Measurements from ENCODE around the gene FOXN4. TPM values are rescaled to one million over a fixed set of nuclear protein-coding genes. Genes with fewer than 3 reads are reported as not detected.

Gene FOXN4
- total and polyA plus RNA-seq, 4 donors: 0.04 to 0.26 (median 0.15) TPM

DNA sequence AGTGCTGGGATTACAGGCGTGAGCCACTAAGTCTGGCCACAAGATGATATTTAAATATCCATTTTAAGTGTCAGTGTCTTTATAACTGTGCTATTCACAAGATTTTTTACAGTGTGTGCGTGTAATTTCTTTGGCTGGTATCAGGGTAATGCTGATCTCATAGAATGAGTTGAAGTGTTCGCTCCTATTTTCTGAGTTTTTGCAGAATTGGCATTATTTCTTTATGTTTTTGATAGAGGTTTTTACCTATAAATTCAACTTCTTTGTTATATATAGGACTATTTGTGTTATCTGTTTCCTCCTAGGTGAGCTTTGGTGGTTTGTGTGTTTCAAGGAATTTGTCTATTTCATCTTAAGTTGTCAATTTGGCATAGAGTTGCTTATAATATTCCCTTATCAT lies 45.6 kb downstream of the FOXN4 start:
- H3K9ac ChIP-seq (ENCODE audit: insufficient read depth in 1 of 2, low read length in 2 of 2): no peak overlapping the region
- peaks cover 10 to 40% (median 18%) of the 10 kb centered on the region in 4 donors for H3K36me3 ChIP-seq (ENCODE audit: control insufficient read depth in 4 of 4, insufficient read depth in 4 of 4, low read length in 4 of 4)
- H3K9me3 ChIP-seq (ENCODE audit: control insufficient read depth in 4 of 4, insufficient read depth in 3 of 4, low read length in 3 of 4): no peaks in the 10 kb centered on the region
- no peak overlapping the region for H3K4me3 ChIP-seq
- no peaks in the 10 kb centered on the region for H3K27me3 ChIP-seq (ENCODE audit: control insufficient read depth in 3 of 3, insufficient read depth in 3 of 3, low read length in 2 of 3)
- TF ChIP-seq, protein P1, sequence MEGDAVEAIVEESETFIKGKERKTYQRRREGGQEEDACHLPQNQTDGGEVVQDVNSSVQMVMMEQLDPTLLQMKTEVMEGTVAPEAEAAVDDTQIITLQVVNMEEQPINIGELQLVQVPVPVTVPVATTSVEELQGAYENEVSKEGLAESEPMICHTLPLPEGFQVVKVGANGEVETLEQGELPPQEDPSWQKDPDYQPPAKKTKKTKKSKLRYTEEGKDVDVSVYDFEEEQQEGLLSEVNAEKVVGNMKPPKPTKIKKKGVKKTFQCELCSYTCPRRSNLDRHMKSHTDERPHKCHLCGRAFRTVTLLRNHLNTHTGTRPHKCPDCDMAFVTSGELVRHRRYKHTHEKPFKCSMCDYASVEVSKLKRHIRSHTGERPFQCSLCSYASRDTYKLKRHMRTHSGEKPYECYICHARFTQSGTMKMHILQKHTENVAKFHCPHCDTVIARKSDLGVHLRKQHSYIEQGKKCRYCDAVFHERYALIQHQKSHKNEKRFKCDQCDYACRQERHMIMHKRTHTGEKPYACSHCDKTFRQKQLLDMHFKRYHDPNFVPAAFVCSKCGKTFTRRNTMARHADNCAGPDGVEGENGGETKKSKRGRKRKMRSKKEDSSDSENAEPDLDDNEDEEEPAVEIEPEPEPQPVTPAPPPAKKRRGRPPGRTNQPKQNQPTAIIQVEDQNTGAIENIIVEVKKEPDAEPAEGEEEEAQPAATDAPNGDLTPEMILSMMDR (IDR thresholded peaks at IDR 0.05; ENCODE audit: control extremely low read depth, extremely low read depth): no peak
- H3K27ac ChIP-seq (ENCODE audit: low read depth in 1 of 2, low read length in 1 of 2): no peak overlapping the region
- DNase-seq (no peak), ATAC-seq (ENCODE audit: insufficient read depth, low FRiP score) (no peak)
- peaks cover 0 to 5% (median 0%) of the 10 kb centered on the region in 5 donors for H3K4me1 ChIP-seq (ENCODE audit: control insufficient read depth in 5 of 5, insufficient read depth in 5 of 5, low read length in 5 of 5)
- WGBS, 2 donors: 96 to 98% methylated on average over 3 of the region's 3 CpGs

DNA sequence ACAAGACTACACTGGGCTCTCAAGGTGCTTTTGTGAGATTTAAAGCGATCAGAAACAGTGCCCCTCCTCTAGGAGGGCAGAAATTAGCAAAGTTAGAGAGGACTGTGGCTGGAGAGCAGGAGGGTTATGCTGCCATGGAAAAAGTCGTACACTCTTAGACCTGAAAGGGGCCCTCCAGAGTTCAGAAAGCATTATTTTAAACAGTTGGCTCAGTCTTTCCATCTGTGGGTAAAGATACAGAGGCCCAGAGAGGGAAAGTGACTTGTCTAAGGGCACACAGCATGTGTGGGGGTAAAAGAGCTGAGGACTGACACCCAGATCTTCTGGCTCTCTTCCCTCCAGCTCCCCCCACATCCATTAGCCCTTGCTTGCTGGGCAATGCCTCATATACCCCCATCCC lies 47.1 kb downstream of the FOXN4 start:
- Histone ChIP-seq H3K27ac (ENCODE audit: low read depth in 1 of 2, low read length in 1 of 2) (no peak overlapping the region), H3K9ac (ENCODE audit: insufficient read depth in 1 of 2, low read length in 2 of 2) (no peak overlapping the region), H3K4me3 (no peak overlapping the region), H3K9me3 (ENCODE audit: control insufficient read depth in 4 of 4, insufficient read depth in 3 of 4, low read length in 3 of 4) (no peaks in the 10 kb centered on the region), H3K36me3 (ENCODE audit: control insufficient read depth in 4 of 4, insufficient read depth in 4 of 4, low read length in 4 of 4) (peaks cover 10 to 44% (median 14%) of the 10 kb centered on the region in 4 donors), H3K27me3 (ENCODE audit: control insufficient read depth in 3 of 3, insufficient read depth in 3 of 3, low read length in 2 of 3) (no peaks in the 10 kb centered on the region), H3K4me1 (ENCODE audit: control insufficient read depth in 5 of 5, insufficient read depth in 5 of 5, low read length in 5 of 5) (peaks cover 0 to 5% (median 0%) of the 10 kb centered on the region in 5 donors)
- TF ChIP-seq, protein P1 (IDR thresholded peaks at IDR 0.05; ENCODE audit: control extremely low read depth, extremely low read depth): no peak
- WGBS, 2 donors: 87 to 93% methylated on average over 2 of the region's 2 CpGs
- DNase-seq: no peak
- ATAC-seq (ENCODE audit: insufficient read depth, low FRiP score): no peak

DNA sequence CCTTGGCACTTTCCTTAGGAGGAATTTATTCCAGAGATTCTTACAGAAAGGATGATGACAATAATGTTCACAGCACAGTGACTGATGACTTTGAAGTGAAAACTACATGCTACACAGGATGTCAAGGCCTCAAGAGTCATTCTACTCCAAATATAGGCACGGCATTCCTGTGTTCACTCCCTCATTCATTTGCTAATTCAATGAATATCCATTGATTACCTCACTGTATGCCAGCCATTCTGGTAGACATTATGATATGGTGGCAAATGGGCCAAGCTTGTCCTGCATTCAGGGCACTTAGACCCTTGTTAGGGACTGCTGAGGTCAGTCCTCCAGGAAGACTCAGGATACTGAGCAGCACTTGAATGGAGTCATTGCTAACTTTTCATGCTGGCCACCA lies 48.0 kb downstream of the FOXN4 start:
- H3K27me3 ChIP-seq (ENCODE audit: control insufficient read depth in 3 of 3, insufficient read depth in 3 of 3, low read length in 2 of 3): no peaks in the 10 kb centered on the region
- no peaks in the 10 kb centered on the region for H3K9me3 ChIP-seq (ENCODE audit: control insufficient read depth in 4 of 4, insufficient read depth in 3 of 4, low read length in 3 of 4)
- DNase-seq: no peak
- H3K9ac ChIP-seq (ENCODE audit: insufficient read depth in 1 of 2, low read length in 2 of 2): no peak overlapping the region
- no peak overlapping the region for H3K4me3 ChIP-seq
- WGBS, 2 donors: 89 to 97% methylated on average over 1 of the region's 1 CpG
- peaks cover 0 to 5% (median 0%) of the 10 kb centered on the region in 5 donors for H3K4me1 ChIP-seq (ENCODE audit: control insufficient read depth in 5 of 5, insufficient read depth in 5 of 5, low read length in 5 of 5)
- H3K36me3 ChIP-seq (ENCODE audit: control insufficient read depth in 4 of 4, insufficient read depth in 4 of 4, low read length in 4 of 4): peaks cover 10 to 45% (median 12%) of the 10 kb centered on the region in 4 donors
- no peak for ATAC-seq (ENCODE audit: insufficient read depth, low FRiP score)
- TF ChIP-seq, protein P1 (IDR thresholded peaks at IDR 0.05; ENCODE audit: control extremely low read depth, extremely low read depth): no peak
- H3K27ac ChIP-seq (ENCODE audit: low read depth in 1 of 2, low read length in 1 of 2): no peak overlapping the region

DNA sequence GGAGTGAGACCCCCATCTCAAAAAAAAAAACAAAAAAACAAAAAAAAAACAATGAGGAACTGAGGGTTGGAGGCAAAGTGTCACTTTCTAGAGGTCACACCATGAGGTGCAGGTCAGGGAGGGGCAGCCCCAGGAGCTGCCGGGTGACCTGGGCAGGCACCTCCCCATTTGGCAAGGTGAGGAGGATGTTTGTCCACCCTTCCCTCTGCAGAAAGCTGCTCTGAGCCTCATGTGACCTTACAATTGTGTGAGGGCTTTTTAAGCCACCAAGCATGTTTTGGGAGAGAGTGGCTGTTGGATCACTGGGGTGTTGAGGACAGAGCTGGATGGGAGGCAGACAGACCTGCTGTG lies 49.6 kb downstream of the FOXN4 start:
- Histone ChIP-seq H3K9ac (ENCODE audit: insufficient read depth in 1 of 2, low read length in 2 of 2) (no peak overlapping the region), H3K4me3 (no peak overlapping the region), H3K27ac (ENCODE audit: low read depth in 1 of 2, low read length in 1 of 2) (no peak overlapping the region), H3K36me3 (ENCODE audit: control insufficient read depth in 4 of 4, insufficient read depth in 4 of 4, low read length in 4 of 4) (peaks cover 9 to 38% (median 13%) of the 10 kb centered on the region in 4 donors), H3K4me1 (ENCODE audit: control insufficient read depth in 5 of 5, insufficient read depth in 5 of 5, low read length in 5 of 5) (no peaks in the 10 kb centered on the region), H3K9me3 (ENCODE audit: control insufficient read depth in 4 of 4, insufficient read depth in 3 of 4, low read length in 3 of 4) (no peaks in the 10 kb centered on the region), H3K27me3 (ENCODE audit: control insufficient read depth in 3 of 3, insufficient read depth in 3 of 3, low read length in 2 of 3) (no peaks in the 10 kb centered on the region)
- 86 to 89% methylated on average over 1 of the region's 1 CpG for WGBS, 2 donors
- ATAC-seq (ENCODE audit: insufficient read depth, low FRiP score): no peak
- TF ChIP-seq, protein P1 (IDR thresholded peaks at IDR 0.05; ENCODE audit: control extremely low read depth, extremely low read depth): no peak
- no peak for DNase-seq

Data from lung (tissue), 12 donors.